Neural cell (in vitro differentiated cells): Measurements from ENCODE around the gene DNAH7.

Experiments used
- RAD21 ChIP-seq: fragments of 450-650 bp; conservative IDR thresholded peaks from 2 replicates; pipeline ENCODE4 v1.6.1; 2014; ENCODE audit warnings: antibody characterized with exemption, mild to moderate bottlenecking, moderate library complexity
- TF ChIP-seq, protein P1 (sequence below): fragments of 450-650 bp; IDR thresholded peaks from 2 replicates; pipeline ENCODE4 v1.5.1; 2014; ENCODE audit warnings: antibody characterized with exemption, mild to moderate bottlenecking, moderate library complexity; ENCODE audit not compliant: poor library complexity, severe bottlenecking

GRCh38 chr2:195824478-195824877 is 244.2 kb downstream of the DNAH7 start:
- TF ChIP-seq, protein P1, sequence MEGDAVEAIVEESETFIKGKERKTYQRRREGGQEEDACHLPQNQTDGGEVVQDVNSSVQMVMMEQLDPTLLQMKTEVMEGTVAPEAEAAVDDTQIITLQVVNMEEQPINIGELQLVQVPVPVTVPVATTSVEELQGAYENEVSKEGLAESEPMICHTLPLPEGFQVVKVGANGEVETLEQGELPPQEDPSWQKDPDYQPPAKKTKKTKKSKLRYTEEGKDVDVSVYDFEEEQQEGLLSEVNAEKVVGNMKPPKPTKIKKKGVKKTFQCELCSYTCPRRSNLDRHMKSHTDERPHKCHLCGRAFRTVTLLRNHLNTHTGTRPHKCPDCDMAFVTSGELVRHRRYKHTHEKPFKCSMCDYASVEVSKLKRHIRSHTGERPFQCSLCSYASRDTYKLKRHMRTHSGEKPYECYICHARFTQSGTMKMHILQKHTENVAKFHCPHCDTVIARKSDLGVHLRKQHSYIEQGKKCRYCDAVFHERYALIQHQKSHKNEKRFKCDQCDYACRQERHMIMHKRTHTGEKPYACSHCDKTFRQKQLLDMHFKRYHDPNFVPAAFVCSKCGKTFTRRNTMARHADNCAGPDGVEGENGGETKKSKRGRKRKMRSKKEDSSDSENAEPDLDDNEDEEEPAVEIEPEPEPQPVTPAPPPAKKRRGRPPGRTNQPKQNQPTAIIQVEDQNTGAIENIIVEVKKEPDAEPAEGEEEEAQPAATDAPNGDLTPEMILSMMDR, result no peak
- TF ChIP-seq RAD21, result no peak
